Activated CD4-positive, alpha-beta T cell treated with anti-CD3 and anti-CD28 coated beads, Interleukin-2, amount 50 U/mL, for 24 hours (primary cell): ENCODE measurements around the gene FAM149B1.

Source experiments
- DNase-seq, 2 donors: peaks; one replicate each; pipeline ENCODE4 v3.0.0-alpha.2; 2020; ENCODE audit warnings: low read depth in 1 of 2, low spot score in 1 of 2

The FAM149B1 gene

DNA sequence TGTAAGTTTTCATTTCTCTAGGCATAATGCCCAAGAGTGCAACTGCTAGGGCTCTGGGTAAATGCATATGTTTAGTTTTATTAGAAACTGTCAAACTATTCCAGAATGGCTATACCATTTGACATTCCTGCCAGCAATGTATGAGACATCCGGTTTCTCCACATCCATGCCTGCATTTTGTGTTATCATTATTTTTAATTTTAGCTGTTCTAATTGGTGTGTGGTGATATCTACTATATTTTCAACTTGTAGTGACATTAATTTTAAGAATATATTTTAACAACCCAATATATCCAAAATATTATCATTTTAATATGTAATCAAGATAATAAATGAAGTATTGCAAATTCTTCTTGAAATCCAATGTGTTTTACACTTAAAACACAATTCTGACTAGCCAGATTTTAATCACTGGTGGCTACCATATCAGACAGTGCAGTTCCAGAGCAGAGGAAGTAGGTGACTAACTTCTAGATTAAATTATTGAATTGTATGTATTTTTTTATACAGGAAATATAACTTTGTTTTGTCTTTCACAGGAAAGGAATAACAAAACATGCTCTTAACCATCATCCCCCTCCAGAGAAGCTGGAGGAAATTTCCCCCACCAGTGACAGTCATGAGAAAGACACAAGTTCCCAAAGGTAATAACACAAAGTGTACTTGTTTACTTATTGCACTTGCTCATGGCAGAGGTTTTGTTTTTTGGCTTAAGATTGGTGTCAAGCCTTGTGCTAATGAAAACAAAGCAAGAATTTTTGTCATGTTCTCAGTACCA is 6.4 kb downstream of the FAM149B1 start:
- DNase-seq: no peak

DNA sequence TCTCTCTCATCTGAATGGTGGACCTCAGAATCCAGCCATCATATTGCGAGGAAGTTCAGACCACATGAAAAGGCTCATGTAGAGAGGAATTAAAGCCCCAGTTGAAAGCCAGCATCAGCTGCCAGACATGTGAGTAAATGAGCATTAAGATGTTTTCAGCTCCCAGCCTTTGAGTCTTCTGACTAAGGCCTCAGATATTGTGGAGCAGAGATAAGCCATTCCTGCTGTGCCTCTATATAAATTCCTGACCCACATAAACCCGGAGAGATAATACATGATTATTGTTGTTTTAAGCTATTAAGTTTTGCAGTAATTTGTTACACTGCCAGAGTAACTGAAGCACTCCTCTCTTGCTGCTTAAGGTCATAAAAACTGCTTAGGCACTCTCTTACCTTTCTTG is 14.6 kb downstream of the FAM149B1 start:
- no peak for DNase-seq

DNA sequence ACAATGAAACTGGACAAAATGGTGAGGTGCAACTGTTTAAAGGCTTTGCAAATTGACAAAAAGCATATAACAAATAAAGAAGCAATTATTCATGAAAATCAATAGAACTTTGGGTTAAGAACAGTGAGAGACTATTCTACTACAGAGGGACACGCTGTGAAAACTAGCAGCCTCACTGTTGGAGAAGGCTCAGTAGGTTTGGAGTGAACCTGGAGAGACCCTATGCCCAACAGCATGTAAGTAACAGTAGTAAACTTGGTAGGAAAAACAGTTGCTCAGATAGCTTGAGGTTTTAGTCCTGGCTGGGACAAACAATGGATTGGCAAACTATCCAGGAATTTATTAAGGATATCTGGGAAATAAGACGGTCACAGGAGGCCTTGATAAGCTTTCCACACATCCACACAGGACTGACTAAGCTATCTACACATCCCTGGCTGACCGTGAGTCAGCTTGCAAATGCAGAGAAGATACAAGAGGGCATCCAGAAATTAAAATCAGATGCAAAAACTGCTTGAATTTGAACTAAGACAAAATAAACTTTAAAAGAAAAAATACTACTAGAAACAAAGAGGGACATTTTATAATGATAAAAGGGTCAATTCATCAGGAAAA is 15.9 kb downstream of the FAM149B1 start:
- no peak for DNase-seq

GRCh38 chr10:73186266-73186665 is 18.3 kb downstream of the FAM149B1 start:
- DNase-seq: no peak

DNA sequence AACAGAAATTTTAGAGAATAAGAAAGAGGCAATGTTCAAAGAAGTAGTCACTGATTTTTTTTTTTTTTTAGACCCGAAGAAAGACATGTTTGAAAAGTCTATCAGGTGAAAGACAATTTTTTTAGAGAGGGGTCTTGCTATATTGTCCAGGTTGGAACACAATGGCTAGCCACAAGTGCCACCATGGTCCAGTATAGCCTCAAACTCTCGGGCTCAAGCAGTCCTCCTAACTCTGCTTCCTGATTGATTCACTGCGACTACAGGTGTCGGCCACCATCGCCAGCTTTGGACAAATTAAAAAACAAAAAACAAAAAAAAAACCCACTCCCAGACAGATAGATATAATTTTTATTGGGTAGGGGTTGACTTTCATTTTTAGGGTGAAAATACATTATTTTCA is 22.3 kb downstream of the FAM149B1 start:
- no peak for DNase-seq

DNA sequence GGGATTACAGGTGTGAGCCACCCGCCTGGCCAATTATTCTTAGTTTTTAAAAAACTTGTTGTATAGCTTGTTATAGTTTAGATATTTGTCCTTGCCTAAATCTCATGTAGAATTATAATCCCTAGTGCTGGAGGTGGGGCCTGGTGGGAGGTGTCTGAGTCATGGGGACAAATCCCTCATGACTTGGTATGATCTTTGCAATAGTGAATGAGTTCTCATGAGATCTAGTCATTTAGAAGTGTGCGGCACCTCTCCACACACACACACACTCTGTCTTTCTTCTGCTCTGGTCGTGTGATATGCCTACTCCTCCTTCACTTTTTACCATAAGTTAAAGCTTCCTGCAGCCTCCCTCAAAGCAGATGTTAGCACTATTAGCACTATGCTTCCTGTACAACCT is 37.2 kb downstream of the FAM149B1 start:
- DNase-seq: no peak

GRCh38 chr10:73205890-73206289 is 38.0 kb downstream of the FAM149B1 start:
- no peak for DNase-seq

GRCh38 chr10:73206385-73206784 is 38.5 kb downstream of the FAM149B1 start:
- DNase-seq: no peak

GRCh38 chr10:73207883-73208282 is 40.0 kb downstream of the FAM149B1 start:
- no peak for DNase-seq

GRCh38 chr10:73209705-73210104 is 41.8 kb downstream of the FAM149B1 start:
- no peak for DNase-seq

GRCh38 chr10:73210395-73211105 is 42.6 kb downstream of the FAM149B1 start:
- no peak for DNase-seq

DNA sequence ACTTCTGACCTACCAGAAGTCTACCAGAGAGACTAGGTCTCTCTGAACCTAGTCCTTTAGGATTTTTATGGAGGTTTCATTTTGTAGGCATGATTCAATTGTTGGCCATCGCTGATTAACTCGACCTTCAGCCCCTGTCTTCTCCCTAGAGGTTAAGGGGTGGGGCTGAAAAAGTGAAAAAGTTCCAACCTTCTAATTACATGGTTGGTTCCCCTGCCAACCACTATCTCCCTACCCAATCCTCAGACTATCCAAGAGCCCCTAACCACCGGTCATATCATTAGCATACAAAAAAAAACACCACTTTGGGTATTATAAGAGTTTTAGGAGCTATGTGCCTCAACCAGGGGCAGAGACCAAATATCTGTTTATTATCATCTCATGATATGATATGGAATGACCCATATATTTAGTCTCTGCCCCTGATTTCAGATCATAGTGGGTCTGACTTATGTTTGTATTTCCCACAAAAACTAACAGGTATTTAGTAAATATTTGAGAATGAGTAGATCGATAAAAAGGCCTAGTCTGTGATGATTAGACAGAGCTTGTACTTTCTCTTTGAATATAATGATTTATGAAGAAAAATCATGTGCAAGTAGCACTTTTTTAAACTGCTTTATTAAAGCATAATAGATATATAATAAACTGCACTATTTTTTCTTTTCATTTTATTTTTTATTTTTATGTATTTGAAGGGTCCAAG is 43.3 kb downstream of the FAM149B1 start:
- DNase-seq: no peak

DNA sequence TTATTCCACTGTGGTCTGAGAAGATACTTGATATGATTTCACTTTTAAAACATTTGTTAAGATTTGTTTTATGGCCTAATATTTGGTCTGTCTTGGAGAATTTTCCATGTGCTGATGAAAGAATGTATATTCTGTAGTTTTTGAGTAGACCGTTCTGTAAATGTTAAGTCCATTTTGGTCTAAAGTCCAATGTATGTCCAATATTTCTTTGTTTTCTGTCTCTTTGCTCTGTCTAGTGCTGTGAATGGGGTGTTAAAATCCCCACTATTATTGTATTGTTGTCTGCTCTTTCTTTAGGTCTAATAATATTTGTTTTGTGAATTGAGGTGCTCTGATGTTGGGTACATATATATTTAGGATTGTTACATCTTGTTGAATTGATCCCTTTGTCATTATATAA is 47.8 kb downstream of the FAM149B1 start:
- no peak for DNase-seq

GRCh38 chr10:73217628-73218027 is 49.7 kb downstream of the FAM149B1 start:
- DNase-seq: no peak

- no peak for DNase-seq
These were observed 50.7 kb downstream of the FAM149B1 start for GRCh38 chr10:73218431-73219191.

- DNase-seq: no peak
These were observed 51.5 kb downstream of the FAM149B1 start for GRCh38 chr10:73219384-73219783.

GRCh38 chr10:73220989-73221388 is 53.1 kb downstream of the FAM149B1 start:
- DNase-seq: no peak

DNA sequence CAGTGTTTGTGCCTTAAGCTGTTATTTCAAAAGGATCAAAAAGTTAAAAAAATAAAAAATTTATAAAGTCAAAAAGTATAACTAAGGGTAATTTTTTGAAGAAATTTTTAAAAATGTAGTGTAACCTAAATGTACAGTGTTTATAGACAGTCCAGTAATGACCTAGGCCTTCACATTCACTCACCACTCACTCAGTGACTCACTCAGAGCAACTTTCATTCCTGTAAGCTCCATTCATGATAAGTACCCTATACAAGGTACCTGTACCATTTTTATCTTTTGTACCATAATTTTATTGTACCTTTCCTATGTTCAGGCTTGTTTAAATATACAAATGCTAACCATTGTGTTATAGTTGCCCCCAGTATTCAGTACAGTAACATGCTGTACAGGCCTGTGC is 57.6 kb downstream of the FAM149B1 start:
- no peak for DNase-seq

GRCh38 chr10:73226663-73227062 is 58.7 kb downstream of the FAM149B1 start:
- DNase-seq: no peak

GRCh38 chr10:73228247-73228646 is 60.3 kb downstream of the FAM149B1 start:
- DNase-seq: no peak

DNA sequence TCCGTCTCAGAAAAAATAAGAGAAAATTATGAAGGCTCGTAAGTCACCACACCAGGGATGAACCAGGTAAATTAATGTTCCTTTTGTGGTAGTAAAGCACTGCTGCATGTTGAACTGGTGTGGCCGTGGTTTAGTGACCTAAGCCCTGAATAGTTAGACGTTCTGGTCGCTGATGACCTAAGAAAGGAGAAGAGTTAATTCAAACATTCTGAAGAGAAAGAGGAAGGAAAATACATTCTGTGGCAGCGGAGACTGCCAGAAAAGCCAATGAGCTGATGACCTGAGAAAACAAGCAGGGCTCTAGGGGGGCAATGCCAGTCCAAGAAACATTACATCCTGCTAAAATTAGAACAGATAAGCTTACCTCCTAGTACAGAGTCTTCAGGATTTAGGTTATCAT is 61.6 kb downstream of the FAM149B1 start:
- no peak for DNase-seq
